ENCODE data around the gene VSIG10.

The VSIG10 gene, protein sequence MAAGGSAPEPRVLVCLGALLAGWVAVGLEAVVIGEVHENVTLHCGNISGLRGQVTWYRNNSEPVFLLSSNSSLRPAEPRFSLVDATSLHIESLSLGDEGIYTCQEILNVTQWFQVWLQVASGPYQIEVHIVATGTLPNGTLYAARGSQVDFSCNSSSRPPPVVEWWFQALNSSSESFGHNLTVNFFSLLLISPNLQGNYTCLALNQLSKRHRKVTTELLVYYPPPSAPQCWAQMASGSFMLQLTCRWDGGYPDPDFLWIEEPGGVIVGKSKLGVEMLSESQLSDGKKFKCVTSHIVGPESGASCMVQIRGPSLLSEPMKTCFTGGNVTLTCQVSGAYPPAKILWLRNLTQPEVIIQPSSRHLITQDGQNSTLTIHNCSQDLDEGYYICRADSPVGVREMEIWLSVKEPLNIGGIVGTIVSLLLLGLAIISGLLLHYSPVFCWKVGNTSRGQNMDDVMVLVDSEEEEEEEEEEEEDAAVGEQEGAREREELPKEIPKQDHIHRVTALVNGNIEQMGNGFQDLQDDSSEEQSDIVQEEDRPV

GRCh38 chr12:118103601-118104382 is at the start of gene VSIG10:
TSS of gene VSIG10 (minus strand) at chr12:118104011. CDS start at chr12:118103671, 340 bp downstream.
- H3K9me3 ChIP-seq (ENCODE audit: control insufficient read depth in 1 of 2, low read length in 2 of 2): no peaks in the 10 kb centered on the region

DNA sequence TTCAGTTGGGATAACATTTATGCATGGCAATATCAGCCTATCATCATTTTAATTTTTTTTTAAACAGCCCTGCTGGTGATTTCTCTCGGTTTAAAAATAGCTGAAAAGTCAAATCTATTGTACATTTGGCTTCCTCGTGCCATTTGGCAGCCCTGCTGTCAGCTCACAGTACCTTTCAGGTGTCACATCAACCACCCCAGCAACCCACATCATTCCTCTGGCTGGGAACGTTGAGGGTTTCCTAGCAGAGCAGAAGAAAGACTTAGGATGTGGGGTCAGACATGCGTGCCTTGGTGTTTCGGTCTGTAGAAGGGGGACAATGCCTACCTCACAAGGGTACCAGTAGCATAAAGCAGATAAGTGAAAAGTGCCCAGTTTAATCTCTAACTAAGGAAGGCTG is 47.9 kb upstream of the VSIG10 start:
- no peaks in the 10 kb centered on the region for H3K4me1 ChIP-seq (ENCODE audit: control insufficient read depth in 1 of 2, insufficient read depth in 2 of 2, low read length in 2 of 2)

More at GRCh38 chr12:118103601-118104382, at the start of gene VSIG10:
- Histone ChIP-seq H3K27ac (ENCODE audit: low read length) (peak within 1 kb of the TSS; percentile 63), H3K27me3 (ENCODE audit: low read depth, low read length) (no peaks in the 10 kb centered on the region), H3K36me3 (ENCODE audit: control insufficient read depth in 1 of 2, insufficient read depth in 2 of 2, low read length in 2 of 2) (no peaks in the 10 kb centered on the region), H3K4me1 (ENCODE audit: control insufficient read depth in 1 of 2, insufficient read depth in 2 of 2, low read length in 2 of 2) (peaks cover 0 to 7% of the 10 kb centered on the region in 2 donors), H3K4me3 (ENCODE audit: low read depth in 1 of 2, low read length in 2 of 2) (peak within 1 kb of the TSS; percentile 60 to 98)

GRCh38 chr12:118150625-118151024 is 46.8 kb upstream of the VSIG10 start:
- no peak overlapping the region for H3K4me3 ChIP-seq (ENCODE audit: low read depth in 1 of 2, low read length in 2 of 2)
- no peaks in the 10 kb centered on the region for H3K27me3 ChIP-seq (ENCODE audit: low read depth, low read length)
- H3K36me3 ChIP-seq (ENCODE audit: control insufficient read depth in 1 of 2, insufficient read depth in 2 of 2, low read length in 2 of 2): peaks cover 21 to 26% of the 10 kb centered on the region in 2 donors
- no peak overlapping the region for H3K27ac ChIP-seq (ENCODE audit: low read length)
- H3K4me1 ChIP-seq (ENCODE audit: control insufficient read depth in 1 of 2, insufficient read depth in 2 of 2, low read length in 2 of 2): no peaks in the 10 kb centered on the region
- no peaks in the 10 kb centered on the region for H3K9me3 ChIP-seq (ENCODE audit: control insufficient read depth in 1 of 2, low read length in 2 of 2)

More for the DNA sequence above, 47.9 kb upstream of the VSIG10 start:
- Histone ChIP-seq H3K27me3 (ENCODE audit: low read depth, low read length) (no peaks in the 10 kb centered on the region), H3K9me3 (ENCODE audit: control insufficient read depth in 1 of 2, low read length in 2 of 2) (no peaks in the 10 kb centered on the region), H3K36me3 (ENCODE audit: control insufficient read depth in 1 of 2, insufficient read depth in 2 of 2, low read length in 2 of 2) (peaks cover 13 to 21% of the 10 kb centered on the region in 2 donors), H3K27ac (ENCODE audit: low read length) (no peak overlapping the region), H3K4me3 (ENCODE audit: low read depth in 1 of 2, low read length in 2 of 2) (no peak overlapping the region)

GRCh38 chr12:118148287-118148686 is 44.5 kb upstream of the VSIG10 start:
- no peaks in the 10 kb centered on the region for H3K27me3 ChIP-seq (ENCODE audit: low read depth, low read length)
- H3K9me3 ChIP-seq (ENCODE audit: control insufficient read depth in 1 of 2, low read length in 2 of 2): no peaks in the 10 kb centered on the region
- H3K4me1 ChIP-seq (ENCODE audit: control insufficient read depth in 1 of 2, insufficient read depth in 2 of 2, low read length in 2 of 2): no peaks in the 10 kb centered on the region
- peaks cover 39 to 40% of the 10 kb centered on the region in 2 donors for H3K36me3 ChIP-seq (ENCODE audit: control insufficient read depth in 1 of 2, insufficient read depth in 2 of 2, low read length in 2 of 2)
- no peak overlapping the region for H3K4me3 ChIP-seq (ENCODE audit: low read depth in 1 of 2, low read length in 2 of 2)
- no peak overlapping the region for H3K27ac ChIP-seq (ENCODE audit: low read length)

- peaks cover 37 to 49% of the 10 kb centered on the region in 2 donors for H3K36me3 ChIP-seq (ENCODE audit: control insufficient read depth in 1 of 2, insufficient read depth in 2 of 2, low read length in 2 of 2)
- H3K27ac ChIP-seq (ENCODE audit: low read length): no peak overlapping the region
- no peaks in the 10 kb centered on the region for H3K9me3 ChIP-seq (ENCODE audit: control insufficient read depth in 1 of 2, low read length in 2 of 2)
- H3K27me3 ChIP-seq (ENCODE audit: low read depth, low read length): no peaks in the 10 kb centered on the region
- H3K4me1 ChIP-seq (ENCODE audit: control insufficient read depth in 1 of 2, insufficient read depth in 2 of 2, low read length in 2 of 2): no peaks in the 10 kb centered on the region
- no peak overlapping the region for H3K4me3 ChIP-seq (ENCODE audit: low read depth in 1 of 2, low read length in 2 of 2)
Measured at GRCh38 chr12:118145798-118146156, 42.0 kb upstream of the VSIG10 start.

DNA sequence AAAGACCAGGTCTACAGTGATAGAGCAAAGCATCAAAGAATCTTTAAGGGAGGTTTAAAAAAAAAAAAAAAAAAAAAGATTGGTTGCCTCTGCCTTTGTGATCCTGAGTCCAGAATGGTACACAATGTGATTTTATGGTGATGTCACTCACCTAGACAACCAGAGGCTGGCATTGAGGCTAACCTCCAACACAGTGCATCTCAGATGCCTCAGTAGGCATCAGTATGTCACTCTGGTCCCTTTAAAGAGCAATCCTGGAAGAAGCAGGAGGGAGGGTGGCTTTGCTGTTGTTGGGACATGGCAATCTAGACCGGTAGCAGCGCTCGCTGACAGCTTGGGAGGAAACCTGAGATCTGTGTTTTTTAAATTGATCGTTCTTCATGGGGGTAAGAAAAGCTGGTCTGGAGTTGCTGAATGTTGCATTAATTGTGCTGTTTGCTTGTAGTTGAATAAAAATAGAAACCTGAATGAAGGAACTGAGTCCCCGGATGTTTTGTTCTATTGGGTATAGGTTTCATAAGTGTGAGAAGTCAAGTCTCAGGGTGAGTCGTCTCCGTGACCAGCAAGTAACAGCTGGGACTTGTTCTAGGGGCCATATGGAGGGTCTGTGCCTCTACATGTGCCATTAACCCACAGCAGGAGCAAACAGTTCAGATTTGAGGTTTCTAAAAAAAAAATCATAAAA is 41.4 kb upstream of the VSIG10 start:
- no peaks in the 10 kb centered on the region for H3K9me3 ChIP-seq (ENCODE audit: control insufficient read depth in 1 of 2, low read length in 2 of 2)
- H3K27me3 ChIP-seq (ENCODE audit: low read depth, low read length): no peaks in the 10 kb centered on the region
- no peak overlapping the region for H3K27ac ChIP-seq (ENCODE audit: low read length)
- H3K4me1 ChIP-seq (ENCODE audit: control insufficient read depth in 1 of 2, insufficient read depth in 2 of 2, low read length in 2 of 2): no peaks in the 10 kb centered on the region
- peaks cover 42 to 54% of the 10 kb centered on the region in 2 donors for H3K36me3 ChIP-seq (ENCODE audit: control insufficient read depth in 1 of 2, insufficient read depth in 2 of 2, low read length in 2 of 2)
- H3K4me3 ChIP-seq (ENCODE audit: low read depth in 1 of 2, low read length in 2 of 2): no peak overlapping the region

GRCh38 chr12:118144499-118144898 is 40.7 kb upstream of the VSIG10 start:
- Histone ChIP-seq H3K9me3 (ENCODE audit: control insufficient read depth in 1 of 2, low read length in 2 of 2) (no peaks in the 10 kb centered on the region), H3K27me3 (ENCODE audit: low read depth, low read length) (no peaks in the 10 kb centered on the region), H3K27ac (ENCODE audit: low read length) (no peak overlapping the region), H3K4me1 (ENCODE audit: control insufficient read depth in 1 of 2, insufficient read depth in 2 of 2, low read length in 2 of 2) (no peaks in the 10 kb centered on the region), H3K36me3 (ENCODE audit: control insufficient read depth in 1 of 2, insufficient read depth in 2 of 2, low read length in 2 of 2) (peaks cover 46 to 62% of the 10 kb centered on the region in 2 donors), H3K4me3 (ENCODE audit: low read depth in 1 of 2, low read length in 2 of 2) (no peak overlapping the region)

GRCh38 chr12:118140825-118141224 is 37.0 kb upstream of the VSIG10 start:
- H3K4me3 ChIP-seq (ENCODE audit: low read depth in 1 of 2, low read length in 2 of 2): no peak overlapping the region
- peaks cover 40 to 65% of the 10 kb centered on the region in 2 donors for H3K36me3 ChIP-seq (ENCODE audit: control insufficient read depth in 1 of 2, insufficient read depth in 2 of 2, low read length in 2 of 2)
- H3K27me3 ChIP-seq (ENCODE audit: low read depth, low read length): no peaks in the 10 kb centered on the region
- no peak overlapping the region for H3K27ac ChIP-seq (ENCODE audit: low read length)
- peaks cover 7 to 19% of the 10 kb centered on the region in 2 donors for H3K4me1 ChIP-seq (ENCODE audit: control insufficient read depth in 1 of 2, insufficient read depth in 2 of 2, low read length in 2 of 2)
- no peaks in the 10 kb centered on the region for H3K9me3 ChIP-seq (ENCODE audit: control insufficient read depth in 1 of 2, low read length in 2 of 2)

GRCh38 chr12:118137148-118137678 is 33.4 kb upstream of the VSIG10 start:
- H3K36me3 ChIP-seq (ENCODE audit: control insufficient read depth in 1 of 2, insufficient read depth in 2 of 2, low read length in 2 of 2): peaks cover 25 to 35% of the 10 kb centered on the region in 2 donors
- no peaks in the 10 kb centered on the region for H3K9me3 ChIP-seq (ENCODE audit: control insufficient read depth in 1 of 2, low read length in 2 of 2)
- H3K27ac ChIP-seq (ENCODE audit: low read length): peak overlapping the region; percentile 77
- H3K4me3 ChIP-seq (ENCODE audit: low read depth in 1 of 2, low read length in 2 of 2): peak overlapping the region; percentile 84 to 98
- H3K27me3 ChIP-seq (ENCODE audit: low read depth, low read length): no peaks in the 10 kb centered on the region
- H3K4me1 ChIP-seq (ENCODE audit: control insufficient read depth in 1 of 2, insufficient read depth in 2 of 2, low read length in 2 of 2): peaks cover 7 to 19% of the 10 kb centered on the region in 2 donors

DNA sequence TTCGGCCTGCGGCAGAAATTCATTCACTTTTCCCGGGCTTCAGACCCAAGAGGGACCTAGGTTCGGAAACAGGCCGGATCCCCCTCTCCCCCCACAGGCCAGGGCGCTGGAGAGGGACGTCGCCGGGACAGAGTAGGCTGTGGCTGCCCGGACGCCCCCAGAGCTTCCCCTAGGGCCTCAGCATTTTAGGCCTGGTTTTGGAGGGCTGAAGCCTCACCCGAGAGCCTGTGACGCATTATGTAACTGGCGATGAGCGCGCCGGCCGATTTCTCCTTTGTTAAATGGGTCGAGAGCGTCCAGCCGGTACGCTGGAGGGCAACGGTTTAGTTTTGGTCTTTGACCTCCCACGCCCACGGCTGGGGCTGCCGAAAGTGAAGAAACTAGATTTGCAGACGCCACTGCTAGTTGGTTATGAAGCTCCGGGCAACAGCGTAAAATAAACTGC is 32.8 kb upstream of the VSIG10 start:
- Histone ChIP-seq H3K27ac (ENCODE audit: low read length) (peak overlapping the region; percentile 77), H3K4me3 (ENCODE audit: low read depth in 1 of 2, low read length in 2 of 2) (peak overlapping the region; percentile 84 to 98)

More for the DNA sequence above, 32.8 kb upstream of the VSIG10 start:
- Histone ChIP-seq H3K27me3 (ENCODE audit: low read depth, low read length) (no peaks in the 10 kb centered on the region), H3K4me1 (ENCODE audit: control insufficient read depth in 1 of 2, insufficient read depth in 2 of 2, low read length in 2 of 2) (peaks cover 7 to 19% of the 10 kb centered on the region in 2 donors), H3K9me3 (ENCODE audit: control insufficient read depth in 1 of 2, low read length in 2 of 2) (no peaks in the 10 kb centered on the region), H3K36me3 (ENCODE audit: control insufficient read depth in 1 of 2, insufficient read depth in 2 of 2, low read length in 2 of 2) (peaks cover 22 to 33% of the 10 kb centered on the region in 2 donors)
